ENCODE data around the gene PDCD11.
A peak's percentile ranks its signal among the peaks of the same experiment; 100 is the strongest.
"Not testable (repeated sequence)": the region's sequence is repeated elsewhere in the genome, so short reads cannot be mapped to it uniquely, and the experiment has no call there.

Gene PDCD11

GRCh38 chr10:103475437-103475836 is 79.0 kb downstream of the PDCD11 start:
- no peak for DNase-seq

GRCh38 chr10:103476046-103476768 is 79.8 kb downstream of the PDCD11 start:
- peak; percentile 26 for DNase-seq

GRCh38 chr10:103478671-103479070 is 82.2 kb downstream of the PDCD11 start:
- no peak for DNase-seq

- DNase-seq, result no peak
Observed at GRCh38 chr10:103479135-103479534, 82.7 kb downstream of the PDCD11 start, which contains the start of gene CALHM3. Gene CALHM3 (minus strand): TSS chr10:103479240. CDS start chr10:103479032, 208 bp downstream.

GRCh38 chr10:103480521-103480920 is 84.1 kb downstream of the PDCD11 start:
- DNase-seq, result no peak

GRCh38 chr10:103481974-103482531 is 85.6 kb downstream of the PDCD11 start:
- peak; percentile 83 for DNase-seq

GRCh38 chr10:103486635-103487409 is 90.4 kb downstream of the PDCD11 start:
- not testable (repeated sequence) for DNase-seq

- no peak for DNase-seq
Observed at GRCh38 chr10:103487410-103487708, 90.9 kb downstream of the PDCD11 start.

- no peak for DNase-seq
Observed at GRCh38 chr10:103490986-103491314, 94.5 kb downstream of the PDCD11 start.

GRCh38 chr10:103491729-103492364 is 95.4 kb downstream of the PDCD11 start:
- no peak for DNase-seq

- DNase-seq, result no peak
Observed at GRCh38 chr10:103492655-103493261, 96.3 kb downstream of the PDCD11 start.

GRCh38 chr10:103493362-103493915 is 97.0 kb downstream of the PDCD11 start, which contains the start of gene NEURL1:
Gene NEURL1 (plus strand): TSS chr10:103493705. CDS start chr10:103494388, 683 bp downstream.
- peak; percentile 19 for DNase-seq

- peak; percentile 30 for DNase-seq
Observed at GRCh38 chr10:103493916-103494877, 97.8 kb downstream of the PDCD11 start.

- DNase-seq, result no peak
Observed at GRCh38 chr10:103495321-103495720, 98.9 kb downstream of the PDCD11 start.
